Stomach (tissue), 9 donors: ENCODE measurements around the gene DPP7. TPM values are rescaled to one million over a fixed set of nuclear protein-coding genes. Genes with fewer than 3 reads are reported as not detected.

ENCODE experiments used
- DNase-seq, 2 donors: peaks; one replicate each; pipeline versions ENCODE4 v3.0.0 to v3.0.0-alpha.2; 2013 to 2019
- H3K27ac ChIP-seq, 5 donors: fragments of 200-600 bp in 4 of 5; sonication (generic) in 4 of 5; one replicate each; pipeline ENCODE4 v1.5.1; 2013 to 2019; ENCODE audit warnings: mild to moderate bottlenecking in 1 of 5, moderate library complexity in 1 of 5
- H3K27me3 ChIP-seq, 3 donors: fragments of 200-600 bp; sonication (generic); one replicate each; pipeline ENCODE4 v1.5.1; 2017 to 2019; ENCODE audit warnings: mixed run types in 1 of 3
- H3K36me3 ChIP-seq, 4 donors: fragments of 200-600 bp; sonication (generic); 1 replicate in 3 of 4; 2 replicates in 1 of 4; pipeline ENCODE4 v1.5.1; 2016 to 2019
- H3K4me1 ChIP-seq, 4 donors: fragments of 200-600 bp; sonication (generic); one replicate each; pipeline ENCODE4 v1.5.1; 2016 to 2019
- H3K4me3 ChIP-seq, 4 donors: fragments of 200-600 bp; sonication (generic) in 3 of 4; one replicate each; pipeline ENCODE4 v1.5.1; 2016 to 2019; ENCODE audit warnings: mild to moderate bottlenecking in 1 of 4
- H3K9me3 ChIP-seq, 4 donors: fragments of 200-600 bp; sonication (generic); one replicate each; pipeline ENCODE4 v1.5.1; 2016 to 2019
- CTCF ChIP-seq, 7 experiments: fragments of 450-650 bp in 4 of 7; fragments of 200-600 bp in 3 of 7; sonication (generic) in 3 of 7; IDR thresholded peaks; one replicate each; pipeline ENCODE4 v1.5.1; 2016 to 2019; ENCODE audit warnings: antibody characterized with exemption in 7 of 7, control low read depth in 2 of 7, mild to moderate bottlenecking in 1 of 7
- EP300 ChIP-seq: sonication (generic); formaldehyde crosslinking; IDR thresholded peaks from one replicate; pipeline ENCODE4 v1.6.1; 2017; ENCODE audit warnings: antibody characterized with exemption
- POLR2A ChIP-seq, 4 donors: fragments of 450-650 bp; IDR thresholded peaks; one replicate each; pipeline ENCODE4 v1.6.1; 2016; ENCODE audit warnings: antibody characterized with exemption in 4 of 4, control low read depth in 2 of 4, mild to moderate bottlenecking in 1 of 4, moderate library complexity in 1 of 4
- POLR2AphosphoS5 ChIP-seq, 3 donors: sonication (generic); formaldehyde crosslinking; IDR thresholded peaks; one replicate each; pipeline ENCODE4 v1.6.1; 2016; ENCODE audit warnings: antibody characterized with exemption in 3 of 3
- WGBS, 5 donors: extraction: QIAGEN DNeasy Blood & Tissue Kit in 3 of 5; methylation state at CpG; one replicate each; pipeline versions ENCODE4 v1.1.5 to v1.1.7; 2013 to 2018; 5-methylcytosine and 5-hydroxymethylcytosine counted together
- intact Hi-C: fragments of 100-400 bp; cut with DNase I; formaldehyde crosslinking; loops from one replicate; pipeline ENCODE4 v1.15.1; 2023; ENCODE audit warnings: low total_unique reads
- polyA plus RNA-seq, 3 donors: library from polyadenylated mRNA; stranded (reverse); fragments of 200-250 nt; gene quantifications; one replicate each; pipeline ENCODE4 v1.2.3, GENCODE V29; 2013
- total RNA-seq, 5 donors: library from RNA; depleted of rRNA; stranded (reverse); fragments of >200 nt; gene quantifications; one replicate each; pipeline versions ENCODE4 v1.1.0 to v1.2.3, GENCODE V29; 2014 to 2016
- donor health status: healthy with polysubstance abuse.
- donor health status: Bipolar disorder and iron deficiency.
- donor health status: healthy.

Gene DPP7
- total and polyA plus RNA-seq, 8 donors = 25.9 to 346 (median 199) TPM

- Histone ChIP-seq H3K27me3 (peaks cover 0 to 28% (median 0%) of the 10 kb centered on the region in 3 donors), H3K9me3 (no peaks in the 10 kb centered on the region), H3K27ac (no peak overlapping the region), H3K4me3 (peak overlapping the region in 1 of 4 donors; percentile 80), H3K36me3 (peaks cover 3 to 28% (median 26%) of the 10 kb centered on the region in 4 donors), H3K4me1 (peaks cover 8 to 26% (median 22%) of the 10 kb centered on the region in 4 donors)
- DNase-seq = no peak
- TF ChIP-seq POLR2A (IDR thresholded peaks at IDR 0.05) = no peak
- TF ChIP-seq CTCF (IDR thresholded peaks at IDR 0.05) = no peak
- no peak for TF ChIP-seq POLR2AphosphoS5 (IDR thresholded peaks at IDR 0.05)
- TF ChIP-seq EP300 = no peak
- 60 to 74% (median 69%) methylated on average over 14 to 21 of the region's 21 CpGs for WGBS, 5 donors
- intact Hi-C loops = loop anchor here (5.0 to 10.0 kb wide), 2 partner anchors 69 to 112 kb away; partner anchors contain the start of genes ANAPC2, CYSRT1, RNF224 and SSNA1
Measured at GRCh38 chr9:137115394-137116026, 977 bp upstream of the DPP7 start.

GRCh38 chr9:137114220-137114612 lies 317 bp downstream of the DPP7 start:
- peak overlapping the region; percentile 76 to 83 (median 78) for H3K4me3 ChIP-seq
- intact Hi-C loops = loop anchor here (10.0 kb wide), 1 partner anchor 71 kb away; the partner anchor contains the start of genes ANAPC2 and SSNA1
- H3K9me3 ChIP-seq = no peaks in the 10 kb centered on the region
- WGBS, 5 donors = 0 to 4% (median 1%) methylated on average over 11 to 45 of the region's 45 CpGs
- H3K27me3 ChIP-seq = peaks cover 0 to 28% (median 0%) of the 10 kb centered on the region in 3 donors
- peak overlapping the region in 4 of 5 donors; percentile 5 to 67 (median 48) for H3K27ac ChIP-seq
- peak in 1 of 2 donors; percentile 39 for DNase-seq
- TF ChIP-seq POLR2AphosphoS5 (IDR thresholded peaks at IDR 0.05) (no peak), EP300 (no peak), POLR2A (IDR thresholded peaks at IDR 0.05) (no peak), CTCF (IDR thresholded peaks at IDR 0.05) (no peak)
- peaks cover 3 to 41% (median 39%) of the 10 kb centered on the region in 4 donors for H3K36me3 ChIP-seq
- peaks cover 8 to 26% (median 22%) of the 10 kb centered on the region in 4 donors for H3K4me1 ChIP-seq

GRCh38 chr9:137113385-137114159 lies 961 bp downstream of the DPP7 start:
- Histone ChIP-seq H3K4me3 (peak overlapping the region; percentile 76 to 83 (median 78)), H3K27me3 (peaks cover 0 to 28% (median 0%) of the 10 kb centered on the region in 3 donors), H3K27ac (no peak overlapping the region), H3K9me3 (no peaks in the 10 kb centered on the region), H3K36me3 (peaks cover 3 to 48% (median 46%) of the 10 kb centered on the region in 4 donors), H3K4me1 (peaks cover 8 to 26% (median 22%) of the 10 kb centered on the region in 4 donors)
- peak in 1 of 2 donors; percentile 52 for DNase-seq
- intact Hi-C loops = loop anchor here (10.0 kb wide), 1 partner anchor 71 kb away; the partner anchor contains the start of genes ANAPC2 and SSNA1
- TF ChIP-seq CTCF (IDR thresholded peaks at IDR 0.05) = no peak
- TF ChIP-seq POLR2A (IDR thresholded peaks at IDR 0.05) = no peak
- no peak for TF ChIP-seq EP300
- WGBS, 5 donors = 28 to 58% (median 35%) methylated on average over 30 to 64 of the region's 66 CpGs
